ENCODE results near the gene GABRR1.

The GABRR1 gene

DNA sequence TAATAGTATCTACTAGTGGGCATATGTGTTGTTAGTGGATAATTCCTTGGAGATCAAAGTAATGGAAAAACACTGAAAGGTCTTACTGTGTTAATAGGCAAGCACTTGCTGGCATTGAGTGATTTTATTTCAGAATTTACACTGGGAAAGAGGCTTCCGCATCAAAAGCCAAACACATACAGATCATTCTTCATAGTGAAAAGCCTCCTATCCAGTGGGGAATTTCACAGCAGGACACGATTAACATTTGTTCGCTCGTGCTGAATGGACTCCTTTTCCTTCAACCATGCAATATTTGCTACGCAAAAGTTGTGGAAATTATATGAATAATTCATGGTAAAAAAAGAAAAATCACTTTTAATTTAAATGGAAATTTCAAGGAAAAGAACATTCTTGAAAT, 26.4 kb downstream of the GABRR1 start:
- DNase-seq (ENCODE audit: insufficient read length, low spot score): no peak
- FAIRE-seq: no peak
- TF ChIP-seq, protein P1, sequence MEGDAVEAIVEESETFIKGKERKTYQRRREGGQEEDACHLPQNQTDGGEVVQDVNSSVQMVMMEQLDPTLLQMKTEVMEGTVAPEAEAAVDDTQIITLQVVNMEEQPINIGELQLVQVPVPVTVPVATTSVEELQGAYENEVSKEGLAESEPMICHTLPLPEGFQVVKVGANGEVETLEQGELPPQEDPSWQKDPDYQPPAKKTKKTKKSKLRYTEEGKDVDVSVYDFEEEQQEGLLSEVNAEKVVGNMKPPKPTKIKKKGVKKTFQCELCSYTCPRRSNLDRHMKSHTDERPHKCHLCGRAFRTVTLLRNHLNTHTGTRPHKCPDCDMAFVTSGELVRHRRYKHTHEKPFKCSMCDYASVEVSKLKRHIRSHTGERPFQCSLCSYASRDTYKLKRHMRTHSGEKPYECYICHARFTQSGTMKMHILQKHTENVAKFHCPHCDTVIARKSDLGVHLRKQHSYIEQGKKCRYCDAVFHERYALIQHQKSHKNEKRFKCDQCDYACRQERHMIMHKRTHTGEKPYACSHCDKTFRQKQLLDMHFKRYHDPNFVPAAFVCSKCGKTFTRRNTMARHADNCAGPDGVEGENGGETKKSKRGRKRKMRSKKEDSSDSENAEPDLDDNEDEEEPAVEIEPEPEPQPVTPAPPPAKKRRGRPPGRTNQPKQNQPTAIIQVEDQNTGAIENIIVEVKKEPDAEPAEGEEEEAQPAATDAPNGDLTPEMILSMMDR (IDR thresholded peaks at IDR 0.05; ENCODE audit: insufficient read depth, missing control alignments): no peak

DNA sequence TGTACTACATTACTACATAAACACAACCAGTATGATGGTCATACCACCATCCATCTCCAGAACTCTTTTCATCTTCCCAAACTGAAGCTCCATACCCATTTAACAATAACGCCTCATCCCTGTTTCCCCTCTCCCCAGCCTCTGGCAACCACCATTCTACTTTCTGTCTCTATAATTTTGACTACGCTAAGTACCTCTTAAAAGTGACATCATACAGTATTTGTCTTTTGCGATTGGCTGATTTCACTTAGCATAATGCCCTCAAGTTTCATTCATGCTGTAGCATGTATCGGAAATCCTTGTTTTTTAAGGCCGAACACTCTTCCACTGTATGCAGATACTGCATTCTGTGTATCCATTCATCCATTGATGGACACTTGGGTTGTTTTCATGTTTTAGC, 29.7 kb downstream of the GABRR1 start:
- TF ChIP-seq, protein P1 (IDR thresholded peaks at IDR 0.05; ENCODE audit: insufficient read depth, missing control alignments): no peak
- no peak for FAIRE-seq

DNA sequence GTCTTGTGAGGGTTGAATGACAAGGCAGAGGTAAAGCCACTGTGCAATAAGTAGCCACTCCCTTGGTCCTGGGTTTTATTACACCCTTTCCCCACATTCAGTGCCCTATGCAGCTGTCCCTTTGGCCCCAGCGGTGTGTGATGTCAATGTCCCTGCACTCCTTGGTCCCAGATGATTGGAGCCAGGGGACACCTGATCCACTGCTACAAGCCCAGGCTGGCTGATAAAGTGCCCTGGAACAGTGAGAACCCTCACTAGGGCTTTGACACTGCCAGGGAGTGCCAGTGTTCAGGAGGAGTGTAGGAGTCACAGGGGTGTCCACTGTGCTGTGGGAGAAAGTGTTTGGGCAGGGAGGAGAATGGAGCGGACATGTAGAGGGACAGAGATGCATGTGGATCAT, 30.4 kb downstream of the GABRR1 start:
- TF ChIP-seq, protein P1 (IDR thresholded peaks at IDR 0.05; ENCODE audit: insufficient read depth, missing control alignments): no peak
- no peak for FAIRE-seq
- no peak for DNase-seq (ENCODE audit: insufficient read length, low spot score)

More for the DNA sequence above, 29.7 kb downstream of the GABRR1 start:
- no peak for DNase-seq (ENCODE audit: insufficient read length, low spot score)

DNA sequence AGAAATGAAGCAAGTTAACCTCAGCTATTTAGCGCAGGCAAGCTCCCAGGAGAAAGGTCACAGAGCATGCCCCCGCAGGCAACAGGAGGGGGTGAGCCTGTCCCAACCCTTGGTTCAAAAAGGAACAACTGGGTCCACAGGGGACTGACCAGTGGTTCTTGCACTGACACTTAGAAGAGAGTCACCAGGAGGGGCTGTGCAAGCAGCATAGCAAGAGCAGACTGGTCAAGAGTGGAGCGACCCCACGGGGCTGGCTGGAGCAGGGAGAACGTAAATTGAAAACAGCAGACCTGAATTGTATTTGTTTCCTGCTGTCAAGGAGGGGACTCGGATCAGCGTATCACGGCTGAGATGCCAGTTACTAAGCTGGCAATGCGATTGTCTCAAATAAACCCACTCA, 32.8 kb downstream of the GABRR1 start:
- FAIRE-seq: no peak
- TF ChIP-seq, protein P1 (IDR thresholded peaks at IDR 0.05; ENCODE audit: insufficient read depth, missing control alignments): no peak
- no peak for DNase-seq (ENCODE audit: insufficient read length, low spot score)

DNA sequence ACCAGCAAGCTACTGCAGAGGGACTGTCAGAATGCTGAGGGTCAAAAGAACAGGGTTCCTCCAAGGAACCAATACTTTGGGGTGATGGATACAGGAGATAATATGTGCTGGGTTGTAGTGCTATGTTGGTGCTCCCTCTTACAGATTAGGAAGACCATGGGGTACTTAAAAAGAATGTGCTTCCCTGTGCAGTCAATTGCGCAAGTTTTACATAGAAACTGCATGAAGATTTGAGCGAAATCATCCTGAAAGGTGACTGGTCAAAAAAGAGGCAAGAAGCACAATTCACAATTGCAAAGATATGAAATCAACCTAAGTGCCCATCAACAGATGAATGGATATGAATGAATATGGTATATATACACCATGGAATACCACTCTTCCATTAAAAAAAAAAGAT, 33.9 kb downstream of the GABRR1 start:
- TF ChIP-seq, protein P1 (IDR thresholded peaks at IDR 0.05; ENCODE audit: insufficient read depth, missing control alignments): no peak
- DNase-seq (ENCODE audit: insufficient read length, low spot score) (no peak), FAIRE-seq (no peak)

DNA sequence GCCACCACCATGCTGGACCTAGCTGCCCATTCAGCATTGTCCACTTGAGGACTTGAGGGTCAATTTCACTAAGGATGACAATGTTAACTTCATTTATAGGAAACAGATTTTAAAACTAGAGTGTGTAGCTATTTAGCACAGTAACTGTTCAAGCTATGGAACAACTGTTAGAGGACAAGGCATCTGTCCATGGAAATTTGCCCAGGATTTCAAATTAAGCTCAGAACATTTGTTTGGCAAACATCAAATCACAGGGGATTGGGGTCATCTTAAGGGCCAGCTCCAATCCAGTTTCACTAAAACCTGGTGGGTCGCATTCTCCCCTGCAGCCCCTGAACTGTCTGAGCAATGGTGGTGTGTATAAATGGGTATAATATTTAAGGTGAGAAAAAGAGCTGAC, 36.2 kb downstream of the GABRR1 start:
- no peak for DNase-seq (ENCODE audit: insufficient read length, low spot score)
- no peak for FAIRE-seq
- TF ChIP-seq, protein P1 (IDR thresholded peaks at IDR 0.05; ENCODE audit: insufficient read depth, missing control alignments): no peak

DNA sequence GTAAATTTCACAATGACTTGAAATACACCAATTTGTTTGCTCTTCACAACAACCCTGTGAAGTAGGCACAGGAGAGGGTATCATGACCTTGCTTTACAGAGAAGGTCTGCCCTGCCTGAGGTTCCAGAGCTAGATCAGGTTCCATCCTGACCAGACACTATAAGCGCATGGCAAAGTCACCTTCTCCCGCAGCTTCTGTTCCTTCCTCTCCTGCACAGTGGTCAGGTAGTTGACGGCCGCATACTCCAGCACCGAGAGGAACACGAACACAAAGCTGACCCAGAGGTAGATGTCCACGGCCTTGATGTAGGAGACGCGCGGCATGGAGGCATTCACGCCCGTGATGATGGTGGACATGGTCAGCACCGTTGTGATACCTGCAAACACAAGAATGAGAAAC, 37.0 kb downstream of the GABRR1 start:
- DNase-seq (ENCODE audit: insufficient read length, low spot score): no peak
- TF ChIP-seq, protein P1 (IDR thresholded peaks at IDR 0.05; ENCODE audit: insufficient read depth, missing control alignments): no peak
- no peak for FAIRE-seq
